ENCODE results near the gene RADIL.

DNA sequence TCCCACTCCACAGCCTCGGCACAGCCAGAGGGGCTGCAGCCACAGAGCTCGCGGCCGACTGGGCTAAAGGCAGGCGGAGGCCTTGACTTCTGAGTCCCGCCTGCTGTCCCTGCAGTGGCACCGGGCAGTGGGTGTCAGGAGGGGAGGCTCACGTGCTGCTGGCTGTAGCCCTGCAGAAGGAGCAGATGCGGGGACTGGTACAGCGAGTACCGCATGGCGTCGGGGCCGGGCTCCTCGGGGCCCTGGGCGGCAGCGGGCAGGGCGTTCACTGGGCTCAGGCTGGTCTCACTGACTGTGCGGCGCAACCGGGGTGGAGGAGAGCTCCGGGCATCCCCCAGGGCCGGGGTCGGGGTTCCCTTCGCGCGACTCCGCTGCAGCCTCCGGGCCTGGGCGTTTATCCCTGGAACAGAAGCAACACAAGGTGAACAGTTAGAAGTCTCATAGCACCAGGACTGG lies 47.3 kb downstream of the RADIL start:
- TF ChIP-seq, protein P1, sequence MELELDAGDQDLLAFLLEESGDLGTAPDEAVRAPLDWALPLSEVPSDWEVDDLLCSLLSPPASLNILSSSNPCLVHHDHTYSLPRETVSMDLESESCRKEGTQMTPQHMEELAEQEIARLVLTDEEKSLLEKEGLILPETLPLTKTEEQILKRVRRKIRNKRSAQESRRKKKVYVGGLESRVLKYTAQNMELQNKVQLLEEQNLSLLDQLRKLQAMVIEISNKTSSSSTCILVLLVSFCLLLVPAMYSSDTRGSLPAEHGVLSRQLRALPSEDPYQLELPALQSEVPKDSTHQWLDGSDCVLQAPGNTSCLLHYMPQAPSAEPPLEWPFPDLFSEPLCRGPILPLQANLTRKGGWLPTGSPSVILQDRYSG (tag; conservative IDR thresholded peaks at IDR 0.05; ENCODE audit: low read depth) = no peak
- no peak for TF ChIP-seq ZNF239 (CRISPR knock-in tag; IDR thresholded peaks at IDR 0.05)
- TF ChIP-seq, protein P2, sequence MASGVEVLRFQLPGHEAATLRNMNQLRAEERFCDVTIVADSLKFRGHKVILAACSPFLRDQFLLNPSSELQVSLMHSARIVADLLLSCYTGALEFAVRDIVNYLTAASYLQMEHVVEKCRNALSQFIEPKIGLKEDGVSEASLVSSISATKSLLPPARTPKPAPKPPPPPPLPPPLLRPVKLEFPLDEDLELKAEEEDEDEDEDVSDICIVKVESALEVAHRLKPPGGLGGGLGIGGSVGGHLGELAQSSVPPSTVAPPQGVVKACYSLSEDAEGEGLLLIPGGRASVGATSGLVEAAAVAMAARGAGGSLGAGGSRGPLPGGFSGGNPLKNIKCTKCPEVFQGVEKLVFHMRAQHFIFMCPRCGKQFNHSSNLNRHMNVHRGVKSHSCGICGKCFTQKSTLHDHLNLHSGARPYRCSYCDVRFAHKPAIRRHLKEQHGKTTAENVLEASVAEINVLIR (CRISPR knock-in tag; IDR thresholded peaks at IDR 0.05) = no peak
- TF ChIP-seq, protein P3, sequence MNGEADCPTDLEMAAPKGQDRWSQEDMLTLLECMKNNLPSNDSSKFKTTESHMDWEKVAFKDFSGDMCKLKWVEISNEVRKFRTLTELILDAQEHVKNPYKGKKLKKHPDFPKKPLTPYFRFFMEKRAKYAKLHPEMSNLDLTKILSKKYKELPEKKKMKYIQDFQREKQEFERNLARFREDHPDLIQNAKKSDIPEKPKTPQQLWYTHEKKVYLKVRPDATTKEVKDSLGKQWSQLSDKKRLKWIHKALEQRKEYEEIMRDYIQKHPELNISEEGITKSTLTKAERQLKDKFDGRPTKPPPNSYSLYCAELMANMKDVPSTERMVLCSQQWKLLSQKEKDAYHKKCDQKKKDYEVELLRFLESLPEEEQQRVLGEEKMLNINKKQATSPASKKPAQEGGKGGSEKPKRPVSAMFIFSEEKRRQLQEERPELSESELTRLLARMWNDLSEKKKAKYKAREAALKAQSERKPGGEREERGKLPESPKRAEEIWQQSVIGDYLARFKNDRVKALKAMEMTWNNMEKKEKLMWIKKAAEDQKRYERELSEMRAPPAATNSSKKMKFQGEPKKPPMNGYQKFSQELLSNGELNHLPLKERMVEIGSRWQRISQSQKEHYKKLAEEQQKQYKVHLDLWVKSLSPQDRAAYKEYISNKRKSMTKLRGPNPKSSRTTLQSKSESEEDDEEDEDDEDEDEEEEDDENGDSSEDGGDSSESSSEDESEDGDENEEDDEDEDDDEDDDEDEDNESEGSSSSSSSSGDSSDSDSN (IDR thresholded peaks at IDR 0.05; ENCODE audit: borderline replicate concordance in 1 of 2, low read depth in 2 of 2, low read length in 2 of 2) = no peak
- TF ChIP-seq, protein P4, sequence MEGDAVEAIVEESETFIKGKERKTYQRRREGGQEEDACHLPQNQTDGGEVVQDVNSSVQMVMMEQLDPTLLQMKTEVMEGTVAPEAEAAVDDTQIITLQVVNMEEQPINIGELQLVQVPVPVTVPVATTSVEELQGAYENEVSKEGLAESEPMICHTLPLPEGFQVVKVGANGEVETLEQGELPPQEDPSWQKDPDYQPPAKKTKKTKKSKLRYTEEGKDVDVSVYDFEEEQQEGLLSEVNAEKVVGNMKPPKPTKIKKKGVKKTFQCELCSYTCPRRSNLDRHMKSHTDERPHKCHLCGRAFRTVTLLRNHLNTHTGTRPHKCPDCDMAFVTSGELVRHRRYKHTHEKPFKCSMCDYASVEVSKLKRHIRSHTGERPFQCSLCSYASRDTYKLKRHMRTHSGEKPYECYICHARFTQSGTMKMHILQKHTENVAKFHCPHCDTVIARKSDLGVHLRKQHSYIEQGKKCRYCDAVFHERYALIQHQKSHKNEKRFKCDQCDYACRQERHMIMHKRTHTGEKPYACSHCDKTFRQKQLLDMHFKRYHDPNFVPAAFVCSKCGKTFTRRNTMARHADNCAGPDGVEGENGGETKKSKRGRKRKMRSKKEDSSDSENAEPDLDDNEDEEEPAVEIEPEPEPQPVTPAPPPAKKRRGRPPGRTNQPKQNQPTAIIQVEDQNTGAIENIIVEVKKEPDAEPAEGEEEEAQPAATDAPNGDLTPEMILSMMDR (IDR thresholded peaks at IDR 0.05 in 2 of 3, conservative IDR thresholded peaks at IDR 0.05 in 1 of 3; ENCODE audit: insufficient read depth in 2 of 3, low read depth in 1 of 3, low read length in 3 of 3) = no peak
- TF ChIP-seq, protein P5, sequence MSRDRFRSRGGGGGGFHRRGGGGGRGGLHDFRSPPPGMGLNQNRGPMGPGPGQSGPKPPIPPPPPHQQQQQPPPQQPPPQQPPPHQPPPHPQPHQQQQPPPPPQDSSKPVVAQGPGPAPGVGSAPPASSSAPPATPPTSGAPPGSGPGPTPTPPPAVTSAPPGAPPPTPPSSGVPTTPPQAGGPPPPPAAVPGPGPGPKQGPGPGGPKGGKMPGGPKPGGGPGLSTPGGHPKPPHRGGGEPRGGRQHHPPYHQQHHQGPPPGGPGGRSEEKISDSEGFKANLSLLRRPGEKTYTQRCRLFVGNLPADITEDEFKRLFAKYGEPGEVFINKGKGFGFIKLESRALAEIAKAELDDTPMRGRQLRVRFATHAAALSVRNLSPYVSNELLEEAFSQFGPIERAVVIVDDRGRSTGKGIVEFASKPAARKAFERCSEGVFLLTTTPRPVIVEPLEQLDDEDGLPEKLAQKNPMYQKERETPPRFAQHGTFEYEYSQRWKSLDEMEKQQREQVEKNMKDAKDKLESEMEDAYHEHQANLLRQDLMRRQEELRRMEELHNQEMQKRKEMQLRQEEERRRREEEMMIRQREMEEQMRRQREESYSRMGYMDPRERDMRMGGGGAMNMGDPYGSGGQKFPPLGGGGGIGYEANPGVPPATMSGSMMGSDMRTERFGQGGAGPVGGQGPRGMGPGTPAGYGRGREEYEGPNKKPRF (IDR thresholded peaks at IDR 0.05; ENCODE audit: low read depth, low read length) = no peak
- no peak for TF ChIP-seq TEAD1 (CRISPR knock-in tag; IDR thresholded peaks at IDR 0.05)
- no peak for TF ChIP-seq PTBP1 (IDR thresholded peaks at IDR 0.05; ENCODE audit: low read depth, low read length)
- no peak for TF ChIP-seq NELFE (IDR thresholded peaks at IDR 0.05; ENCODE audit: insufficient read depth, insufficient read length)
- TF ChIP-seq, protein P6, sequence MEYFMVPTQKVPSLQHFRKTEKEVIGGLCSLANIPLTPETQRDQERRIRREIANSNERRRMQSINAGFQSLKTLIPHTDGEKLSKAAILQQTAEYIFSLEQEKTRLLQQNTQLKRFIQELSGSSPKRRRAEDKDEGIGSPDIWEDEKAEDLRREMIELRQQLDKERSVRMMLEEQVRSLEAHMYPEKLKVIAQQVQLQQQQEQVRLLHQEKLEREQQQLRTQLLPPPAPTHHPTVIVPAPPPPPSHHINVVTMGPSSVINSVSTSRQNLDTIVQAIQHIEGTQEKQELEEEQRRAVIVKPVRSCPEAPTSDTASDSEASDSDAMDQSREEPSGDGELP (CRISPR knock-in tag; IDR thresholded peaks at IDR 0.05; ENCODE audit: borderline replicate concordance) = no peak
- no peak for TF ChIP-seq MXI1 (IDR thresholded peaks at IDR 0.05; ENCODE audit: low read depth, low read length)
- TF ChIP-seq POLR2A (conservative IDR thresholded peaks at IDR 0.05) = no peak
- TF ChIP-seq ZC3H4 (CRISPR knock-in tag; IDR thresholded peaks at IDR 0.05; ENCODE audit: borderline replicate concordance) = no peak
- no peak for TF ChIP-seq ZNF445 (CRISPR knock-in tag; IDR thresholded peaks at IDR 0.05; ENCODE audit: low read depth)
